ENCODE results near the gene BACE2.

BACE2 gene

DNA sequence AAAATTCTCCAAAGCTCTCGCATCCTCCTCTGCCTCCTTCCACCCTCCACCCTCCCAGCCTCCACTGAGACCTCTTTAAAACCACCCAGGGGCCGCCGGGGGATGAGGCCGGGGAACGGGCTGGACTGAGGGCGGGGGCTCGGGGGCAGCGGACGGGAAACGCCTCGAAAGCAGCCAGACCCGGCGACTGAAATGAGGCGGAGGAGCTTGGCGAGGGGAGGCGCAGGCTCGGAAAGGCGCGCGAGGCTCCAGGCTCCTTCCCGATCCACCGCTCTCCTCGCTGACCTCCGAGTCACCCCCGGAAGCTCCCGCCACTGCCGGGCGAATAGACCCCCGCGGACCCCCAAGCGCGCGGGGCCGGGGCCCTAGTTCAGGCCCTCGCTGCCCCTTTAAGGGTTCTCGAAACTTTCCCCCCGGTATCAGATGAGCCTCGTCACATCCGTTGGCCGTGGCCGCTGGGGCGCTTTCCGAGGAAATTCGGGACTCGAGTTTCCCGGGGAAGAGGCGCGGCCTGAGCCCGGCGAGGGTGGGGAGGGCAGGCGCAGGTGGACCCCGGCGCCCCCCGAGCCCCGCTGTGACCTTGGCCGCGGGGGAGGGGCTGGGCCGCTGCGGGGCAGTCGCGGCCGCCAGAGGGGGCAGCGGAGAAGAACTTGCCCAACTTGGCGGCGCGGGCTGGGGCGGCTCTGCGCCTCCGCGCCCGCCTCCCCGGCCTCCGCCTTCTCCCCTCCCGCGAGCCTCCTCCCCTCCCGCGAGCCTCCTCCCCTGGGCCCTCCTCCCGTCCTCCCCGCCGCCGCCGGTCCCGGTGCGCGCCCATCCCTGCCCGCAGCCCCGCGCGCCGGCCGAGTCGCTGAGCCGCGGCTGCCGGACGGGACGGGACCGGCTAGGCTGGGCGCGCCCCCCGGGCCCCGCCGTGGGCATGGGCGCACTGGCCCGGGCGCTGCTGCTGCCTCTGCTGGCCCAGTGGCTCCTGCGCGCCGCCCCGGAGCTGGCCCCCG lies at the start of gene BACE2:
Gene BACE2 (plus strand): TSS at position 813 of the 995 bp plus-strand sequence. CDS start 104 bp downstream, at position 917.
- peak; percentile 89 for DNase-seq

DNA sequence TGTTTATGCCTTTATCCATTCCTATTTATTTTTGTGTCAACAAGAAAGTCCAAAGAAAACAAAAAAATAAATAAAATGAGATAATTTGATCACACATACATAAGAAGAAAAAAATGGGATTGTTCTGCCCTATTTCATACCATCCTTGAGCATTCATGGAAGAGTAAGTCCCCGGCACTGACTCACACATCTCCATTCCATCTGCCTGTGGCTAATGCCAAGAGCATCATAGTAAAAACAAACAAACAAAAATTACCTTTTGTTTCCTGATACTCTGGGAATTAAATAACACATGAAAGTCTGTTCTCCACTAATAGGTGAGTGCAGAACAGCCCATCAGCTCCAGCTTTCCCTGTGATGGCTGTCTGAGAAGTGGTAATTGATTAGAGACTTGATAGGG lies 48.1 kb upstream of the BACE2 start:
- no peak for DNase-seq

DNA sequence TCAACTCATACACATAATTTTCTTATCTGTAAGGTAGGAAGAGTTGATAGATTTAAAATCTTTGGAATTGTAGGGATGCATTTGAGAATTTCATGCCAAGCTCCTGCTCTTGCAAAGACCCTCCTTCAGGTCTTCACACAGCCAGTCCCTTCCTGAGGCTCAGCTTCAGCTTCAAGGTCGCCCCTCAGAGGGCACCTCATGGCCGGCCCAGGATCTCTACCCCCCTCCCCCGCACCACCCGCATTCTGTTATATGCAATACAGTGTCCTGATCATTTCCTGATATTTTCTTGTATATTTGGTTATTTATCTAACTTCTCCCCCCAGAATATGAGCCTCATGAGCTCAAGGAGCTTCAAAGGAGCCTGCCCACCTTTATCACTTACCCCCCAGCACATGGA lies 47.0 kb upstream of the BACE2 start:
- no peak for DNase-seq

DNA sequence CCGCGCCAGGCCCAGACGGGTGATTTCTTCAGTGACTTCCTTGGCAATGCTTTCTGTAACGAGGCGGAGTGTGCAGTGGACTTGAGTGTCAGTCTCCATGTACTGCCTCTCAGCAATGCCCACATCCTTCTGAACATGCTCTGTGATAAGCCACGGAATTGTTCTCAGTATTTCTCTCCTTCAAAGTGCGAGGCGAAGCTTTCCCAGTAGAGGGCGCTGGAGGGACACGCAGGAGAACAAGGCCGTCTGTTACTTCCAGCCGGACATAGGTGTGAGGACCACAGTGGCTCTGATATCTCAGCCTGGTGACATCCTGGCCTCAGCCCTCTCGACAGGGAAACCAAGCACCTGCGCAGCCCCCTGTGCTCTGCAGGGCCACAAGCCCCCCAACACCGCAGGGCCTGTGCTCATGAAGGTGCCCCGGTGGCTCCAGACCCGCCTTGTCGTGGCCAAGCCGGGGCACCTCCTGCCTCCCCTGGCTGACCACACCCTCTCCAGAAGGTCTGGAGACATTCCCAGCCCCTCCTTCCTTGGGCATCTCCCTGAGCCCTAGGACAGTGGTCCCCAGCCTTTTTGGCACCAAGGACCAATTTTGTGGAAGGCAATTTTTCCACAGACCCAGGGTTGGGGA lies 46.1 kb upstream of the BACE2 start:
- peak; percentile 92 for DNase-seq

DNA sequence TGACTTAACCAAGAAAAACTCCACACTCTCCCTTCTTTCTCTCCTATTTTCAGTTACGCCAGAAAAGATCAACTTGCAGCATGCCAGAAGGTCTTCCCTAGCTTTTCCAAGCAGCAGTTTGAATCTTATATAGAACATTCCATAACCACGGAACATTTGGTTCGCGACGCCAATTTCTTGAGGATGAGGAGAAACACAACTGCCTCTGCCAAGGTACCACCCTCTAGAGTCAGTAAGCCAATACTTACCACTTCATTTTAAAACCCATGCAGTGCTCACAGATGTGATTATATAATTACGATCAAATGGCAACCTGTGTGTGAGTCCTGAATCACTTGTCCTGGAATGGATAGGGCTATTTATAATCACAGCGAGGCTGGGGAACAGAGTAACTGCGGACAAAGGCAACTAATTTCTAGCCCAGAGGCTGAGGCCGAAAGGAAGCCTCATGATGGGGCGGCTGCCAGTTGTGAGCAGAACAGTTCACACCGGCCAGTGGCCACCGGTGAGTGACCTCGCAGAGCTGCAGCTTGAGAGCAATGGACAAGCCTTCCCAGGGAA lies 43.2 kb upstream of the BACE2 start:
- DNase-seq: no peak

DNA sequence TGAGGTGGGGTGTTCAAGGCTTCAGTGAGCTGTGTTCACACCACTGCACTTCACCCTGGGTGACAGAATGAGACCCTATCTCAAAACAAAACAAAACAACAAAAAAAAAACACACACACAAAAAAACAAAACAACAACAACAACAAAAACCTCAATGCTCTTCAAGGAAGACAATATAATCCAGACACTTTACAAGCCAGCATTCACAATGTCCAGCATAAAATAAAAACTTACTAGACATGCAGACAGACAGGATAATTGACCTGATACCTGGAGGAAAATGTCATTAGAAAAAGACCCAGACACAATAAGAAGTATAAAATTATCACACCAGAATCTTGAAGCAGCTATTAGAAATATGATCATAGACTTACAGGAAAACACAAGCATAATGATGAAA lies 39.0 kb upstream of the BACE2 start:
- DNase-seq: no peak

DNA sequence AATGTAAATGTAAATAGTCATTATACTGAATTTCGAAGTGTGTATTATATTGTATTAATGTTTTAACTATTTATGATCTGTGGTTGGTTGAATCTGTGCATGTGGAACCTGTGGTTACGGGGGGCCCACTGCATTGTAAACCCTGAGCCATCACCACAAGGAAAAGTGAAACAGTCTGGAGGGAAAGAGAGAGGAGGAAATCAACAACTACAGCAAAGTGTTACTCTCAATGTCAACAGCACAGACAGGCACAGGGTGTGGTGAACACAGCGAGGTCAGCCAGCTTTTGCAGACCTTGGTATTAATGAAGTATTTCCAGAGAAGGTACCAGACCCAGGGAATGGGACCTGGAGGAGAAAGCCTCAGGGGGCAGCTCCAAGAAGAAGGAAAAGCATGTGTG lies 37.1 kb upstream of the BACE2 start:
- DNase-seq: no peak

DNA sequence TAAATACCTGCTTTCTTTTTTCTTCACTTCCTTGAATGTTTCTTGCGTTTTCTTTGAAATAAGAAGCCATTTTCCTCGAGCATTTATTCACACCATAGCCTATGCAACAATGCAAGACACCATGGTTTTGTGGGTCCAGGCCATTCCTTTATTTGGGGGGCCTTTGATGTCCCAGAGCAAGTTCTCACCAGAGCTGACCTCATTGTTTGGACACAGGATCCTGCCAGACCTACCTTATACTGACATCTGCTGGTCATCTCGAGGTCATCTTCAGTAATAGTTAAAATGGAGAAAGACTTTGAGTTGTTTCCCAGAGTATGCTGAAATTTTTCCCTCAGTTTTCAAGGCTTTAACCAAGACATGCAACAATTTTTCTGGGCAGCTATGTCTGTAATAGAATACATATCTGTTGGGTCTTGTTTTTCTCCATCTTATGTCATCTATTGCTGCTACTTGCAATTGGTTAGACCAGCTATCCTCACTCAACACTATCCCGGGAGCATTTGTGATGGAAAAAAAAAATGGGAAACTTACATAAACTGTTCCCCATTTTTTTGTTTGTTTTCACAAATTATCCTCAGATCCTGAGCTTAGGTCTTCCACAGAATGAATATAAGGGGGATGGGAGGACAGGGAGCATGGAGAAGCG lies 34.0 kb upstream of the BACE2 start:
- DNase-seq: peak; percentile 69

DNA sequence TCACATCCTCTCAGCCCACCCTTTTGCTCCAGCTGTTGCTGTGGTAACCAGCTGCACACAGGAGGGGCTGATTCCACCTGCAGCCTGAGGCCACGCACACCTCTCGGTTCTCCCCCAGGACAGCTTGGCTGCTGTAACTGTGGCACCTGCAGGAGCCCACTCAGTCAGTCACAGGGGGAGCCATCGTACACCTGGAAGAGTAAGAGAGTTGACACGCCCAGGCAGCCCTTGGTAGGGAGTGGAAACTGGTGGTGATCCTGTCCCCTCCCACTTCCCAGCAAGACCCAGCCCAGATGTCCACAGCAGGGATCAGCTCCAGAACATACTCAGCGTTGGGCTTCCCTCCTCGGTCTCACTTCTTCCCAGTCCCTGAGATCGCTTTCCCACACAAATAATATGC lies 32.2 kb upstream of the BACE2 start:
- DNase-seq: no peak

DNA sequence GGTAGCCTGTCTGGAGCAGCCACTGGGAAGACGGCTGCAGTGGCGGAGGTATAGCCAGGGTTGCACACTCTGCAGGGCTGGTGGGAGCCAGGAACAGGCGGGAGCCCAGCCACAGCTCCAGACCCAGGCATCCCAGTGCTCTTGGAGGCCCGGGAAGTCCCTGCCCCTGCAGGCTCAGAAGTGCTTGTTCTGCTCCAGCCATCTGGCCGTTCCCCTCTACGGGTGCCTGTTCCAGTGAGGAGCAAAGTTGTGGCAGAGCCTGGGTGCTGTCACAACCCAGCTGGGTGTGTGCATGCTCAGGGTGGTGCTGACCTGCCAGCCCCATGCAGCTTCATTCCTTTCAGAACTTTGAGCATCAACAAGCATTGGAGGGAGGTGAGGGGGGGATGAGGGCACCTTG lies 31.7 kb upstream of the BACE2 start:
- no peak for DNase-seq

DNA sequence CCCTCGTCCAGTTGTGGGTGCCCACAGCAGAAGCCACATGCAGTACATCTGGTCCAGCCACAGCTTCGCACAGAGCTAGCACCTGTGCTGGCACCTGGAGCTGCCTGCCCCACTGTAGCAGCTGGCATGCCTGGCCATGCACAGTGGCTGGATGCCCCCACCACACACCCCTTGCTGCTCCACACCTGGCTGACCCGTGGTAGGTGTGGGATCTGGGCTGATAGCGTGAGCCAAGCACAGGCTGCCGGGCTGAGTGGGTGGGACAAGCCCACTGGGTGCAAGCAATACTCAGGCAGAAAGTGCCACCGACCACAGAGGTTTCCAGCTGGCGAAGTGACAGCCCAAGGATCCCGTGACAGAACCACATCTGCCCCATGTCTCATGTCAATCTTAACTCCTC lies 30.6 kb upstream of the BACE2 start:
- DNase-seq: no peak

DNA sequence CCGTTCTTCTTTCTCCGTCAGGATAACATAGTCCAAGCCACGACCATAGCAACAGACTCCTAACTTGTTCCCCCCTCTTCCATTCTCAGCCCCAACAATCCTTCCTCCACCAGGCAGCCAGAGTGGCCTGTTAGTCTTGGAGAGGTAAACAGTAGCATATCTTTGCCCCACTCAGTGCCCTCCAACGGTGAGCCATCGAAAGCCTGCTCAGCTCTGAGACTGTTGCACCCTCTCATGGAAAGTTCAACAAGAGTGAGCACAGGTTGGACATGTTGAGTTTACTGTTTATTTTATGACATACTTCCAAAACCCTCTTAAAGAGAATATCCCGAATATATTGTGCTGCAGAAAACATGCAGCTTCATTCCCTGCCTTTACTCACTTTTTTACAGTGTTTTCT lies 30.1 kb upstream of the BACE2 start:
- DNase-seq: no peak

DNA sequence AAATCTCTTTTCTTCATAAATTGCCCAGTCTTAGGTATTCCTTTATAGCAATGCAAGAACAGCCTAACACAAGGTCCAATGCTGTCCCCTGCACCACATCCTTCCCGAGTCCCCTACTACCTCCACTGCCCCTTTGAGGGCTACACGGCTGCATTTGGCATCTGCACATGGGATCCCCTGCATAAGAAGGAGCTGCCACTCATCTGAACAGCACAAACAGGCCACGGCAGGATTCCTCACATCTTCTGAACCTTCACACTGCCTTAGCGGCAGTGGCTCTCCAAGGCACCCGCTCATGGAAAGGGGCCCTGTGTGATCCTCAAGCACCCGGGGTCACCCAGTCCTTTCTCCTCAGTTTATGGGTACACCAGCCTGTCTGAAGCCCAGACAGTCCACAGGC lies 29.2 kb upstream of the BACE2 start:
- no peak for DNase-seq

DNA sequence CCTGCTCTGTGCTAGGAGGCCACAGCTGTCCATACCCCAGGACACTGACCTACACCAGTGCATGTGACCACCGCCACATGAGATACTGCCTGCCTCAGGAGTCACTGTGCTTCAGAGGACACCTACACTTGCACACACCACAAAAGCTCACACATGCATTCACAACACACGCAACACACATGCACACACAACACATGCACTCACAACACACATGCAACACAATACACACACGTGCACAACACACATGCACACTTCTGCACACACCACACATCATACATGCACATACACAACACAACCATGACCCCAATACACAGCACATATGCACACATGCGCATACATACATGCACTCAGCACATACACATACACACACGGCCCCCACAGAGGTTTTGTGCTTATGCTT lies 28.7 kb upstream of the BACE2 start:
- no peak for DNase-seq

DNA sequence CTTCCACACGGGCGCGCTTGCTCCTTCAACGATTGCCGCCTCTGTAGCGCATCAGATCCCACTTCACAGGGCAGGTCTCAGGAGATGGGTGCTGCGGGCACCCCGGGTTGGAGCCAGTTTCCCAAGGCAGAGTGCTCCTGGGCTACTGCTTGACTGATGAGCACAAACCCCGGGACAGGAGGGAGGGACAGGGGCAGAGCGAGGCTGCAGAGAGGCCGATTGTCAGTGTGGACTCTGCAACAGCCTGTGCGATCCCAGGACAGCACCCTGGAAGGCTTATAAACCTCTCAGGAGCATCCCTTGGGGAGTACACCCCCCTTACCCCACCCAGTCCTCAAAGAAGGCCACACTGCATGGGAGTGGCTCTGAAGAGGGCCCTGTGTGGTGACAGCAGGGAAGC lies 28.0 kb upstream of the BACE2 start:
- no peak for DNase-seq

DNA sequence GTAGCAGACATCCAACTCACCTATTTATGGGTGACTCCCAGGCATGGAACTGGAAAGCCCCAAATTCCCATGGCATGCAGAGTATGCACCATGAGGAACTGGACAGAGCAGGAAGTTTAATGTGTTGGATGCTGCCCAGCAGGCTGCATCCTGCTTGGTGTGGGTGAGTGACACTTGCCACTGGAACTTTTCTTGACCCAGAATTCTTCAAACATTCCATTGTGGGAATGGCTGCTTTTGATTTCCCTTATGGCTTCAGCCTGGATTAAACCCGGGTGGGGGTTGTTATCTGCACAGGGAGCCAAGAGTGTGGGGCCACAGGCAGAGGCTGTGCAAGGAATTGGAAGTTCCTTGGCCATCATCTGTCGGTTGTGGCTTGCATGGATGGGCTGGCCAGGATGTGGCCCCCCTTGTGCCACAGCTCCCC lies 26.9 kb upstream of the BACE2 start:
- no peak for DNase-seq

DNA sequence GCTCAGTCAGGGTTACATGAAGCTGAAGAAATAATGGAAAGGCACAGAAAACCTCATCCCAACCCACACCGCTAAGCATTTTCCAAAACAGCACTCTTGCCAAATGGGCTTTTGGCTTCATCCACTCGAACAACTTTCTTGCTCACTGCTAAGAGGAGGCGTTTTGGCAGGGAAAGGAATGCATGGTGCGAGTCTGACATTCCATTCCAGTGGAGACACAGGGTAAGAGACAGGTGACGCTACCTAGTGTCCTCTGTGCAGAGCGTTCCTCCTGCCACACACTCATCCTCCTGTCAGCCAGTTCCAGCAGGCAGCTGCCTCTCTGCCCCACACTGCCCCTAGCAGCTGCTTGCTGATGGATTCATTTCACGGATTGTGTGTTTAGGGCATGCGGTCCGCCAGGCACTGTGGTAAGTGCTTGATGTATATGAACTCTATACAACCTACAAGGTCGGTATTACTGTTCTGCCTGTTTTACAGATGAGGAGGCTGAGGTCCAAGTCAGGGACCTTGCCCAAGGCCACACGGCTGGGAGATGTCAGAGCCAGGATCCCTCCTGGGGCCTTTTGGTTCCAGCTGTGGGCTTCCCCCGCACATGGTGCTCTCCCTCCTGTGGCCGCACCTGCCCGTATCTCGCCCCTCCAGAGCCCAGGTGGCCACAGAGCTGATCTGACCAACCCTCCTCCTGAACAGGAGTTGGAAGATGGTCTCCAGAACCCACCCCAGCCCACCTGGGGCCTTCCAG lies 25.7 kb upstream of the BACE2 start:
- DNase-seq: no peak

DNA sequence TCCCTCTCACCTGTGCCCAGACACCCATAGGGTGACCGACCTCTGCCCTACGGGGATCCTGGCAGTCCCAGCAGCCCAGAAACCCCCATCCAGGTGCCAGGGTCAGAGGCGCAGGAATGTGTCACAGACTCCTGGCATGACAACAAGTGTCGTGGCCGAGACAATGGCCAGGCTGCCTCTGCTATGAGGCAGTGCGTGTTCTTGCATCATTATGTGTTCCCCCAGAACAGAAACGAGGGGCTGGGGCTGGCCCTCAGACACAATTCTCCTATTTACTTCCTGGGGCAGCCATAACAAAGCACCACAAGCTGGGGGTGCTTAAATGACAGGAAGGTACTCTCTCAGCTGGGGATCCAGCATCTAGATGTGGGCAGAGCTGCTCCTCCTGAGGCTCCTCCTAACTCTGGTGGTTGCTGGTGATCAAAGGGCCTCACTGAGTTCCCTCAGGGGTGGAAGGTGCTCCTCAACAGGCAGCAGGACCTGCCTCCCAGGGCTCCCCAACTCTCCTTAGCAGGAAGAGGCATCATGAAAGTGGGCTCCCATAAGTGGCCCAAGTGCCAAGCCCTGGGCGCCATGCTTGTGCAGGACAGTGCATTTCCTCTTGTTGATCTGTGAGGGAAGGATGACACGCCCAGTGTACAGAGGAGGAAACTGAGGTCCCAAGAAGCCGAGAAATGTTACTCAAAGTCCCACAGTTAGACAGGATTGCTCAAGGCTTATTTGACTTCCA lies 24.2 kb upstream of the BACE2 start:
- DNase-seq: no peak

DNA sequence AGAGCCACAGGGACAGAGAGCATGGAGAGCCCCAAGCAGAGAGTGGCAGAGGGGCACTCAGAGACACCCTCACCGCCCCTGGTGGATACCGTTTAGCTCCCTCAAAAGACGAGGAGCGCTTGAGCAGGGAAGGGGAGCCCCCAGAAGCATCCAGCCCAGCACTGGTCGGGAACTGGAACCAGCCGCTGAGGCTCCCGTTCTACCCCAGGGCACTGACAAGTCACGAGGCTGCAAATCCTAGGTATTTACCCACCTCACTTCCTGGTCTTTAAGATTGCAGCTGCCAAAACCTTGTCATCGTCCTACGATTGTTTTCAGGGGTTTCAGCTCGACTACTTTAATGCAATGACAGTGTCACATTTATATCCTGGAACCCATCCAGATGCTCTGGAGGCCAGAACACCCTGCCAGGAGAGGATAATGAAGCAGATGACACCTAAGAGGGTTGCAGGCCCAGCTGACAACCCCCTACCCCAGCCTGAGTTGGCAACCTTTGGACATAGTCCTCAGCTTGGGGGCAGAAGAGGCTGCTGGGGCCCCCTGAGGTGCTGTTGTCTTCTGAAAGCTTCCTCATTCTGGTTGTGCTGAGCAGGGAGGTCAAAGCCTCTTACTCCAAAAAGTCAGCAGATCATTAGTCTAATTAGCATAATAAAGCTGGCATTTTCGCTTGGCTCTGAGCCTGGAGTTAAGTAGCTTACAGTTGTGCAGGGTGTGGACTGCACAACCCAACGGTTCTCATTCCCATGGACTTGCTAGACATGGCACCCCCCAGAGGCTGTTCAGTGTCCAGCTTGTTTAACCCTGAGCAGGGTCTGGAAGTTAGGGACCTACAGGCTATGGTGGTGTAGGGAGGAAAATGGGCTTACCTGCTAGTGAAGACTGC lies 20.6 kb upstream of the BACE2 start:
- DNase-seq: peak; percentile 22

DNA sequence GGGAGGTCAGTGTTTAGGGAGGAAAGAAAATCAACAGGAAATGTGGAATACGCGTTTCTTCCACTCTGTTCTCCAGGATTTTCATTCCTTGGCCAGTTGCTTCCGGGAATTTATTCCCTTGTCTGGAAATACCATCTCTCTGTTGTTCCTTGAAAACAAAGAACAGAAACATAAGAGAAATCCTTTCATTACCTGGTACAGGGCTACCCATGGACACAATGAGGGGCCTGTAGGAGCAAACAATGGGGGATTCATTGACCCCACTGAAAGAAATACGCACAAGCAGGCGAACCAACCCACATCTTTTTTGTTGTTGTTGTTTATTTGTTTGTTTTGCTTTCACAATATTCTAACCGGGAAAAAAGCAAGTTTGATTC lies 20.0 kb upstream of the BACE2 start:
- DNase-seq: no peak

DNA sequence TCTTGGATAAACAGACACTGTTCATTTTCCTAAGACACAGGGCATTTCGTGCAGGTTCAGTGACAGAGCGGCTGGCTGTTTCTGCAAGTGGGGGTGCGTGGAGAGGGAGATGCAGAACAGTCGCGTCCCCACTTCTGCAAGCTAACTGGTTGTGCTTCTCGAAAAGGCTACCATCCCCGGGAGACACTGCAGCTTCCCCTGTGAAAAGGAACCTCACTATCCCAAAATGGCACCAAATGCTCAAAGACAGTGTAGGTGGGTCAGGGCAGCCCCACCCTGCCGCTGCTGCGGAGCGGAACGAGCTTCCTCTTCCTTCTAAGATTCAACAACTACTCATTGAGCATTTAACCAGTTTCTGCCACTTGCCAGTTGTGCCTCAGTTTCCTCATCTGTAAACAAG lies 19.2 kb upstream of the BACE2 start:
- no peak for DNase-seq
